Stimulated activated CD8-positive, alpha-beta memory T cell treated with anti-CD3 and anti-CD28 coated beads, Interleukin-12 subunit alpha, Interleukin-12 subunit beta, amount 100 ng/mL, for 1 hour (primary cell): ENCODE results near the gene PRKG1.

Experiments
- DNase-seq: peaks from one replicate; pipeline ENCODE4 v3.0.0-alpha.2; 2020; ENCODE audit warnings: low read depth

PRKG1 gene

DNA sequence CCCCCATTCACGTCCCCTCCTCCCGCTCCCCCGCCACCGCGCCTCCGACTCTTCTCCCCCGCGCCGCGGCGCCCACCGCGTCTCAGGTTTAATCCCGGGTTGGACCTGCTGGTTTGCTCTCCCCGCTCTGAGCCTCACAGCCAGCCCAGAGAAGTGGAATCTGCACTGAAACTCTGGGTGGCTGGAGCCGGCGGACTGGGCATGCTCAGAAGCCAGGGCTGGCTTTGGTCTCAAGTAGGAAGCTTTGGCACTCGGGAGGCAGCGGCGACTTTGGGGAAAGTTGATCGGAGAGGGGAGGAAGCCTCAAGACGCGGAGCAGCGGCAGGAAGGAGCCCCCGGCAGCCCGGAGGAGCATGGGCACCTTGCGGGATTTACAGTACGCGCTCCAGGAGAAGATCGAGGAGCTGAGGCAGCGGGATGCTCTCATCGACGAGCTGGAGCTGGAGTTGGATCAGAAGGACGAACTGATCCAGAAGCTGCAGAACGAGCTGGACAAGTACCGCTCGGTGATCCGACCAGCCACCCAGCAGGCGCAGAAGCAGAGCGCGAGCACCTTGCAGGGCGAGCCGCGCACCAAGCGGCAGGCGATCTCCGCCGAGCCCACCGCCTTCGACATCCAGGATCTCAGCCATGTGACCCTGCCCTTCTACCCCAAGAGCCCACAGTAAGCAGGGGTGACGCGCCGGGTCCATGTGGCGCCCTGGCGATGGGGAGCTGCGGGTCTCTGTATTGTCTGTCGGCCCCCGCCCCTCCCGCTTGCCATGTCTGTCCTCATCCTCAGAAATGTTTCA is at the start of gene PRKG1:
PRKG1 (plus strand) TSS at position 250 of the 791 bp plus-strand sequence.
- no peak for DNase-seq

DNA sequence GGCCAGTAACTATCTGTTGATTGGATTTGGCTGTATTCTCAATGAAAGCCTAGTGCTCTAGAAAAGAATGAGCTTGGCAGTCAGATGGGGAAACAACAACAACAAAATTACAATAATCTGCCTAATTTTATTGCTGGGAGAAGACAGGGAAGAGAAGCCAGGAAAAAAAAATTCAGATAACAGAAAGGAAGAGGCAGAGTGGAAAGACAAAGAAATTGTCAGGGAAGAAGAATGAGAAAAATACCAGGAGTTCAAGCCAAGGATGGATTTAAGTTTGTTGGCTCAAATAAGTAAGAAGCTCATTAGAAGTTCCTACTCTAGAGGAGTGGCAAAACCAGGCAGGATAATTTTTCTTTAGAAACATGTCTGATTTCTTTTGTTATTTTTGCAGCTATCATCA is 45.9 kb upstream of the PRKG1 start:
- no peak for DNase-seq

GRCh38 chr10:51029172-51029641 is 45.1 kb upstream of the PRKG1 start:
- no peak for DNase-seq

DNA sequence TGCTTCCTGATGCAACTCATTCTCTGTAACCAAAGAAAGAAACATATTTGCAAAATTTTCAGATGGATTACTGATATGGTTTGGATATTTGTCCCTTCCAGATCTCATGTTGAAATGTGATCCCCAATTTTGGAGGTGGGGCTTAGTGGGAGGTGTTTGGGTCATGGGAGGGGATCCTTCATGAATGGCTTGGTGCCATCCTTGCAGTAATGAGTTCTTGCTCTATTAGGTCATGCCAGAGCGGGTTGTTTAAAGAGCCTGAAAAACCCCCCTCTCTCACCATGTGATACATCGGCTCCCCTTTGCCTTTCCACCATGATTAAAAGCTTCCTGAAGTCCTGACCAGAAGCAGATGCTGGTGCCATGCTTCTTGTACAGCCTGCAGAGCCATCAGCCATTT is 43.8 kb upstream of the PRKG1 start:
- DNase-seq: no peak

DNA sequence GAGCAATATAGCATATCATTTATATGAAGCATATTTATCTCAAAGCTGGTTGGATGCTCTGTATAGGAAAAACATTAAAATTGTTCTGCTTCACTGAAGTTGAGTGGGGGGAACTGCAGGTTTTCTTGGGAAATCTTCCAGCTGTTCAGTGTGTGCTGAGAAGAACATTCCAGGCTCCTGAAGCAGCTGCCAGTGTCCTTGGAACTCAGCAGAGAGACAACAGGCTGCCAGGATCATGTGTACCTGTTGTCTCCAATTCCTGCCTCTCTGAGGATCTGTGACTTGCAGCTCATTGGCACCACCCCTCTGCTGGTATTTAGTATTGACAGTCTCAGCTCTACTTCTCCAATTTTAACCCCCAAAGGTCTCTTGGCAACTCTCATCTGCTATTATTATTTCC is 42.3 kb upstream of the PRKG1 start:
- DNase-seq: no peak

GRCh38 chr10:51034769-51035168 is 39.5 kb upstream of the PRKG1 start:
- DNase-seq: no peak

DNA sequence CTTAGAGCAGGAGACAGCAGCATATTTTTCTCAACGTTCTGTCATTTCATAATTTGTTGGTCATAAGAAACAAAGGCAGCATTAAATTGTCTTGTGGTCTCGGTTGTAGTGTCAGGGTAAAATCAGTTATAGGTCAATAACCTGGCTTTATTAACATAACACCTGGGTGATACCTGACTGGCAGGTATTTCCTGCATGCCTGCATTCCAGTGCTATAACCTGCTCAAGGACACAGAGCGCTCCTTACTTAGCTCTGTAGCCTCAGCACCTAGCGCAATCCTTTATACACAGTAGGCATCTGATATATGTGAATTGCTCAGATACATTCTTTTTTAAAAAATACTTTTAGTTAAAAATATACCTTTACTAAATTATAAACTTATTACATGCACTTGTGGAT is 38.9 kb upstream of the PRKG1 start:
- no peak for DNase-seq

- DNase-seq: no peak
These were observed 28.4 kb upstream of the PRKG1 start for GRCh38 chr10:51045871-51046270.

GRCh38 chr10:51046654-51047053 is 27.6 kb upstream of the PRKG1 start:
- DNase-seq: no peak

DNA sequence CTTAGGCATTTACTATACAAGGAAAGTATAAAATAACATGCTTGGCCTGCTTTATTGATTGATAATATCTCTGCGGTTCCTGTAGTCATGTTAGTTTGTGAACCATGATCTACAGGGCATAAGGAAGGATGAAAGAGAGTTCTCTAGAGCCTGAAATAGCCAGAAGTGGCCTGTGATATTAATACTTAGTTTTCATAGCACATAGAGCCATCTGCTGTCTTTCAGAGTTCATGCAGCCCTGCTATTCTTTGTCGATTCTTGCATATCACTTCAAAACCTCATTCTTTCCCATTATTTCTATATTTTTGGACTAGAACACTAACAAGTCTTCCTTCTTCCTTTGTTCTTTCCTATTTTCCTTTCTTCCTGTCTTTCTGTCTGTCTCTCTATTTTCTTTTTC is 26.4 kb upstream of the PRKG1 start:
- no peak for DNase-seq

DNA sequence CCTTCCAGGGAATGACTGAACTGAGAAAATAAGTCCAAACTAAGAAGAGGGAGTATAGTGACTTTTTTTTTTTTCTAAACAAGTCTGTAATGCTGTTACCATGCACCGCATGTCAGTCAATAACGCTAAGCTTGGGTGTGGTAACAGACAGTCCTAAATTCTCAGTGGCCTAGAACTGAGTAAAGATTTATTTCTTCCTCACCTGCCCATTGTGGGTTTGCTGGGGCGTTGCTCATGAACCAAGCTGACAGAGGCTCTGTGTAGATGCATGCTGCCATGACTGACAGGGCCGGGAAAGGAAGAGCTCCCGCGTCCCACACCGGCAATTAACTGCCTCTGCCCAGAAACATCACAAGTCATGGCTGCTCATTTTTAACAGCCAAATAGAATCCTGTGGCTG is 25.5 kb upstream of the PRKG1 start:
- DNase-seq: no peak

DNA sequence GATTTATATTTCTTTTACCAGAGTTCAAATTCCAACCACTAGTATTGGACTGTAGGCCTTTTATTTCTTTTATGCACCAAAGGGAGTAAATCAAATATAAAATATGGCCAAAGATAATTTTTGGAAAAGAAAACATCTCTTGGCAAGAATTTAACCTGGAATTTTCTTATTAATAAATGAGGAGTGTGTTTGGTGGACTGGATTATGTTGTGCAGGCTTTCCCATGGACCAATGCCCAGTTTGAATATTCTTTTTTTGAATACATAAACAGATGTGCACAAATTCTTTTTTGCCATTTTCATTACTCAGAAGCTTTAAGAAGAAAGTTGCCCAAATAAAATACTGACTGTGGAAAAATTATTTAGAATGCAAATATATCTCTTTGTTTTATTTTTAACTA is 22.1 kb upstream of the PRKG1 start:
- DNase-seq: no peak

GRCh38 chr10:51057925-51058324 is 16.4 kb upstream of the PRKG1 start:
- DNase-seq: no peak

DNA sequence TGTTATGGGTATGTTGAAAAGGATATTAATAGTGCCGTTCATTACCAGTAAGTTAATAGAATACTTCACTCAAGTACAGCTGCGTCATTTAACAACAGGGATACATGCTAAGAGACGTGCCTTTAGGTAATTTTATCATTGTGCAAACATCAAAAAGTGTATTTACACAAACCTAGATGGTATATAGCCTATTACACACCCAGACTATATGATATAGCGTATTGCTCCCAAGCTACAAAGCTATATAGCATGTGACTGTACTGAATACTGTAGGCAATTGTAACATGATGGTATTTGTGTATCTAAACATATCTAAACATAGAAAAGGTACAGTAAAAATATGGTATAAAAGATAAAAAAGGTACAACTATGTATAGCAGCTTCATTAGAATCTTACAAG is 11.1 kb upstream of the PRKG1 start:
- no peak for DNase-seq

- no peak for DNase-seq
These were observed 10.4 kb upstream of the PRKG1 start for GRCh38 chr10:51063659-51064535.

DNA sequence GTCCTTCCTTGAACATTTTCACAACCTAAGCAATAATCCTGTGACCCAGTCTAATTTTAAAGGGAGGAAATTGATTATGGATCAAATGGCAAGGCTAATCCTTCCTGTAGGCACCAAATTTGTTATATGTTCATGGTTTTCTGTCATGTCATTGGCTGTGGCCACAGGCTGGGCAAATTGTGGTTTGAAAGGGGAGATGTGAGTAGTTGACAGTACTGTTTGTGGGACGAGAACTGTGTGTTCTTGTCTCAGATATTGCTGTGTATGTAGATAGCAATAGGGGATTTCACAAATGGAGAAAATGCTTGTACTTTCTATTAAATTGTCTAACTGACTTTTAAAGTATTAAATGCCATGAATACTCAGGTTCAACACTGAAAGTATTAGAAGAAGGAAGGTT is 8.1 kb upstream of the PRKG1 start:
- no peak for DNase-seq

GRCh38 chr10:51072210-51072609 is 2.1 kb upstream of the PRKG1 start:
- no peak for DNase-seq

DNA sequence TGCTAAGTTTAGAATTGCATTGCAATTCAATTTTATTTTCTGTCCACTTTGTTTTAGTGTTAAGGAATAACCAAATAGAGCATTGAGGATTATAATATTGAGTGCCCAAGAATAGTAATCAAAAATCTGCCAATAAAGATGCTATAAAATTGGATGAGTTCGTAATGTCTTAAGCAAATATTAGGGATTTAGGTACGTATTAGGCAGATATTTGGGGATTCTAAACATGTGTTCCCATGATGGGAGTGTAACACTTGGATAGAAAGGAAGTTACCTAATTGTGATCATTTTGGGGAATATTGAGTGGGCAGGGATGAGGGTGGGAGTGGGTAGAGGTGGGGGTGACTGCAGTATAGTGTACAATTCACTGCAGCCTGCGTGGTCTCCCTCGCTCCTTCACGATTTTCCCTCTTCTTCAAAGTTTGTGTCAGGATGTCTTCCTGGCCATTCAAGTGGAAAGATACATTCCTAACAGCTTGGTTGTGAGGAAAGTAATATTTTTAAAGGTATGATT is 1.3 kb upstream of the PRKG1 start:
- no peak for DNase-seq

- DNase-seq: no peak
These were observed 642 bp upstream of the PRKG1 start for GRCh38 chr10:51073453-51074237.

- DNase-seq: no peak
These were observed 971 bp downstream of the PRKG1 start for GRCh38 chr10:51075043-51075872.

- no peak for DNase-seq
These were observed 1.6 kb downstream of the PRKG1 start for GRCh38 chr10:51075873-51076229.
